GM21529 (cell line): Measurements from ENCODE around the gene FYB2.
"Not testable (repeated sequence)": the region's sequence is repeated elsewhere in the genome, so short reads cannot be mapped to it uniquely, and the experiment has no call there.

Source experiments
- ATAC-seq: cut with Tn5 transposase; IDR thresholded peaks from one replicate; pipeline ENCODE4 v1.9.1; 2021; ENCODE audit not compliant: unreplicated experiment

Gene FYB2

GRCh38 chr1:56797065-56797685 lies 22.0 kb downstream of the FYB2 start:
- no peak for ATAC-seq

- ATAC-seq, result no peak
Observed at GRCh38 chr1:56795870-56796269, 23.3 kb downstream of the FYB2 start.

- ATAC-seq, result no peak
Observed at GRCh38 chr1:56790036-56790435, 29.2 kb downstream of the FYB2 start.

- ATAC-seq, result no peak
Observed at GRCh38 chr1:56788588-56788987, 30.6 kb downstream of the FYB2 start.

- ATAC-seq, result no peak
Observed at GRCh38 chr1:56788102-56788501, 31.1 kb downstream of the FYB2 start.

GRCh38 chr1:56787330-56787729 lies 31.9 kb downstream of the FYB2 start:
- ATAC-seq, result no peak

- ATAC-seq, result no peak
Observed at GRCh38 chr1:56782773-56783172, 36.4 kb downstream of the FYB2 start.

- no peak for ATAC-seq
Observed at GRCh38 chr1:56780826-56781225, 38.4 kb downstream of the FYB2 start.

GRCh38 chr1:56780128-56780750 lies 39.0 kb downstream of the FYB2 start:
- no peak for ATAC-seq

- ATAC-seq, result no peak
Observed at GRCh38 chr1:56777972-56778371, 41.2 kb downstream of the FYB2 start.

- not testable (repeated sequence) for ATAC-seq
Observed at GRCh38 chr1:56774732-56775131, 44.5 kb downstream of the FYB2 start.

GRCh38 chr1:56774067-56774609 lies 45.1 kb downstream of the FYB2 start:
- no peak for ATAC-seq

GRCh38 chr1:56773341-56774066 lies 45.7 kb downstream of the FYB2 start:
- ATAC-seq, result no peak

GRCh38 chr1:56771717-56772116 lies 47.5 kb downstream of the FYB2 start:
- ATAC-seq, result no peak

- ATAC-seq, result no peak
Observed at GRCh38 chr1:56758794-56759193, 60.4 kb downstream of the FYB2 start.

- ATAC-seq, result no peak
Observed at GRCh38 chr1:56758135-56758534, 61.1 kb downstream of the FYB2 start.

- no peak for ATAC-seq
Observed at GRCh38 chr1:56755911-56756310, 63.3 kb downstream of the FYB2 start.

- no peak for ATAC-seq
Observed at GRCh38 chr1:56754708-56755479, 64.3 kb downstream of the FYB2 start.

- ATAC-seq, result no peak
Observed at GRCh38 chr1:56745231-56745630, 74.0 kb downstream of the FYB2 start.

- ATAC-seq, result no peak
Observed at GRCh38 chr1:56728964-56729363, 90.2 kb downstream of the FYB2 start.

GRCh38 chr1:56726706-56727105 lies 92.5 kb downstream of the FYB2 start:
- ATAC-seq, result no peak
